Measurements from ENCODE around the gene TBPL1.

- TF ChIP-seq, protein P1, sequence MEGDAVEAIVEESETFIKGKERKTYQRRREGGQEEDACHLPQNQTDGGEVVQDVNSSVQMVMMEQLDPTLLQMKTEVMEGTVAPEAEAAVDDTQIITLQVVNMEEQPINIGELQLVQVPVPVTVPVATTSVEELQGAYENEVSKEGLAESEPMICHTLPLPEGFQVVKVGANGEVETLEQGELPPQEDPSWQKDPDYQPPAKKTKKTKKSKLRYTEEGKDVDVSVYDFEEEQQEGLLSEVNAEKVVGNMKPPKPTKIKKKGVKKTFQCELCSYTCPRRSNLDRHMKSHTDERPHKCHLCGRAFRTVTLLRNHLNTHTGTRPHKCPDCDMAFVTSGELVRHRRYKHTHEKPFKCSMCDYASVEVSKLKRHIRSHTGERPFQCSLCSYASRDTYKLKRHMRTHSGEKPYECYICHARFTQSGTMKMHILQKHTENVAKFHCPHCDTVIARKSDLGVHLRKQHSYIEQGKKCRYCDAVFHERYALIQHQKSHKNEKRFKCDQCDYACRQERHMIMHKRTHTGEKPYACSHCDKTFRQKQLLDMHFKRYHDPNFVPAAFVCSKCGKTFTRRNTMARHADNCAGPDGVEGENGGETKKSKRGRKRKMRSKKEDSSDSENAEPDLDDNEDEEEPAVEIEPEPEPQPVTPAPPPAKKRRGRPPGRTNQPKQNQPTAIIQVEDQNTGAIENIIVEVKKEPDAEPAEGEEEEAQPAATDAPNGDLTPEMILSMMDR (IDR thresholded peaks at IDR 0.05) = no peak
- no peak for TF ChIP-seq POLR2A (IDR thresholded peaks at IDR 0.05)
Measured at GRCh38 chr6:134009876-134010275, 56.9 kb downstream of the TBPL1 start.
